Tibial artery (tissue), 4 donors: ENCODE data around the gene VILL.

ENCODE experiments used
- DNase-seq, 2 donors: peaks; one replicate each; pipeline ENCODE4 v3.0.0-alpha.2; 2019
- H3K27ac ChIP-seq, 2 donors: fragments of 200-600 bp; sonication (generic) in 1 of 2; 1 replicate in 1 of 2; 2 replicates in 1 of 2; pipeline ENCODE4 v1.5.1; 2018 to 2019; ENCODE audit warnings: mild to moderate bottlenecking in 1 of 2
- H3K27me3 ChIP-seq, 2 donors: fragments of 200-600 bp; sonication (generic) in 1 of 2; one replicate each; pipeline versions ENCODE4 v1.5.1 to v1.6.0; 2016 to 2019
- H3K36me3 ChIP-seq, 3 donors: fragments of 200-600 bp; sonication (generic) in 2 of 3; one replicate each; pipeline ENCODE4 v1.5.1; 2016 to 2019; ENCODE audit warnings: mild to moderate bottlenecking in 2 of 3
- H3K4me1 ChIP-seq, 4 donors: fragments of 200-600 bp; sonication (generic) in 2 of 4; 1 replicate in 3 of 4; 2 replicates in 1 of 4; pipeline ENCODE4 v1.5.1; 2016 to 2019
- H3K4me3 ChIP-seq, 2 donors: fragments of 200-600 bp; sonication (generic) in 1 of 2; 1 replicate in 1 of 2; 2 replicates in 1 of 2; pipeline ENCODE4 v1.5.1; 2018 to 2019; ENCODE audit warnings: mild to moderate bottlenecking in 2 of 2
- H3K9me3 ChIP-seq, 3 donors: fragments of 200-600 bp; sonication (generic) in 1 of 3; one replicate each; pipeline ENCODE4 v1.5.1; 2016 to 2019
- intact Hi-C: fragments of 100-400 bp; cut with DNase I; formaldehyde crosslinking; loops from one replicate; pipeline ENCODE4 v1.15.0; 2023; ENCODE audit warnings: low total_unique reads
- TF ChIP-seq, protein P1 (sequence below), 2 experiments: fragments of 200-600 bp in 1 of 2; fragments of 450-650 bp in 1 of 2; IDR thresholded peaks; one replicate each; pipeline ENCODE4 v1.5.1; 2017 to 2019; ENCODE audit warnings: antibody characterized with exemption in 2 of 2, mild to moderate bottlenecking in 1 of 2, moderate library complexity in 1 of 2

Gene VILL

DNA sequence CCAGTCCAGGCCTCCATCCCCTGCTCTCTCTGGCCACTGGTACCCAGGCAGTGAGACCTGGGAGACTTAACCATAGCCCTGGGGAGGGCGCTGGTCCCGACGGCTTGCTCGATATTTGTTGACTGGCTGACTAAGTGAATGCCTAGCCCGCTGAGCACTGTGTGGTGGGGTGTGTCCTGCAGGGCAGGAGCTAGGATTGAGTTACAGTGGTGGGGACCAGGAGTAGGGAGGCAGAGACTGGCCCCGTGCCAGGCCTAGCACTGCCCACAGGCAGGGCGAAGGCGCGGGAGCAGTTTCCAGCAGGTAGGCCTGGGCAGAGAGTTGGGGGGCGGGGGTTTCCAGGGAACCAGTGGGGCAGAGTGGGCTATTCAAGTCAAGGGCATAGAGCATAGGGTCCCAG is at the start of gene VILL:
Gene VILL (plus strand): TSS at position 260 of the 400 bp plus-strand sequence. CDS start 2,887 bp downstream, outside the sequence.
- intact Hi-C loops: no loop called here
- no peaks in the 10 kb centered on the region for H3K36me3 ChIP-seq
- peaks cover 0 to 17% (median 6%) of the 10 kb centered on the region in 4 donors for H3K4me1 ChIP-seq
- H3K4me3 ChIP-seq: no peak within 1 kb of the TSS
- peak in 1 of 2 donors; percentile 65 for DNase-seq
- no peaks in the 10 kb centered on the region for H3K27me3 ChIP-seq
- H3K9me3 ChIP-seq: no peaks in the 10 kb centered on the region
- TF ChIP-seq, protein P1, sequence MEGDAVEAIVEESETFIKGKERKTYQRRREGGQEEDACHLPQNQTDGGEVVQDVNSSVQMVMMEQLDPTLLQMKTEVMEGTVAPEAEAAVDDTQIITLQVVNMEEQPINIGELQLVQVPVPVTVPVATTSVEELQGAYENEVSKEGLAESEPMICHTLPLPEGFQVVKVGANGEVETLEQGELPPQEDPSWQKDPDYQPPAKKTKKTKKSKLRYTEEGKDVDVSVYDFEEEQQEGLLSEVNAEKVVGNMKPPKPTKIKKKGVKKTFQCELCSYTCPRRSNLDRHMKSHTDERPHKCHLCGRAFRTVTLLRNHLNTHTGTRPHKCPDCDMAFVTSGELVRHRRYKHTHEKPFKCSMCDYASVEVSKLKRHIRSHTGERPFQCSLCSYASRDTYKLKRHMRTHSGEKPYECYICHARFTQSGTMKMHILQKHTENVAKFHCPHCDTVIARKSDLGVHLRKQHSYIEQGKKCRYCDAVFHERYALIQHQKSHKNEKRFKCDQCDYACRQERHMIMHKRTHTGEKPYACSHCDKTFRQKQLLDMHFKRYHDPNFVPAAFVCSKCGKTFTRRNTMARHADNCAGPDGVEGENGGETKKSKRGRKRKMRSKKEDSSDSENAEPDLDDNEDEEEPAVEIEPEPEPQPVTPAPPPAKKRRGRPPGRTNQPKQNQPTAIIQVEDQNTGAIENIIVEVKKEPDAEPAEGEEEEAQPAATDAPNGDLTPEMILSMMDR (IDR thresholded peaks at IDR 0.05): no peak
- no peak within 1 kb of the TSS for H3K27ac ChIP-seq

DNA sequence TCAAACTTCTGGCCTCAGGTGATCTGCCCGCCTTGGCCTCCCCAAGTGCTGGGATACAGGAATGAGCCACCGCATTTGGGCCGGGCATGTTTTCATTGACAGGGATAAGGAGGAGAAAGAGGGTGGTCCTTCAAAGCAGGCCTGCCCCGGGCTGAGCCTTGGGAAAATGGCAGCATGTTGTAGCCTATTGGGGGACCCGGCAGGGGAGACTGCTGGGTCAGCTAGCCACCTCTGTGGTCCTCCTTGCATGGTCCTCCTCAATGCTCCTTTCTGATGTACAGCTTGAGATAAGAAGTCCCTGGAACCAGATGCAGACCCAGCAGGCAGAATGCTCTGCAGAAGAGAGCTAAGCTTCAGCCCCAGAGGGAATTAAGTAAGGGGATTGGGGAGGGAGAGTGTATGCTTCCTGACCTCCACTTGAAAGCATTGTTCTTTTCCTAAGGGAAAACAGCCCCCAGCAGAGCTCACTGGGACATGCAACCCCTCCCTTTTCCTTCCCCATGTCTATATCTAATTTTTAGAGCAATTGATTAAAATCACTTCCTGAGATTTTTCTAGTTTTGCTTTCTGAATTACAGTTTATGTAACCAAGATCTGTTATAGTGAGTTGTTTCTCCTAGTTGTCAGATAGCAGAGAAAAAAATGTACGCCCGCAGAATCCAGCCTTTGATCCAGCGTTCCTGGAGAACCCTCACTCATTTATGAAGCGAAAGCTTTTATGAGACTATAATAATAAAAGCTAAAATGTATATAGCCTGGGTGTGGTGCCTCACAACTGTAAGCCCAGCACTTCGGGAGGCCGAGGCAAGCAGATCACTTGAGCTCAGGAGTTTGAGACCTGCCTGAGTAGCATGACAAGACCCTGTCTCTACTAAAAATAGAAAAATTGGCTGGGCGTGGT is 48.7 kb upstream of the VILL start:
- intact Hi-C loops: no loop called here
- Histone ChIP-seq H3K27ac (peak overlapping the region; percentile 35 to 50), H3K4me1 (peaks cover 0 to 96% (median 63%) of the 10 kb centered on the region in 4 donors), H3K4me3 (no peak overlapping the region), H3K36me3 (no peaks in the 10 kb centered on the region), H3K9me3 (no peaks in the 10 kb centered on the region), H3K27me3 (no peaks in the 10 kb centered on the region)
- TF ChIP-seq, protein P1 (IDR thresholded peaks at IDR 0.05): no peak
- no peak for DNase-seq

DNA sequence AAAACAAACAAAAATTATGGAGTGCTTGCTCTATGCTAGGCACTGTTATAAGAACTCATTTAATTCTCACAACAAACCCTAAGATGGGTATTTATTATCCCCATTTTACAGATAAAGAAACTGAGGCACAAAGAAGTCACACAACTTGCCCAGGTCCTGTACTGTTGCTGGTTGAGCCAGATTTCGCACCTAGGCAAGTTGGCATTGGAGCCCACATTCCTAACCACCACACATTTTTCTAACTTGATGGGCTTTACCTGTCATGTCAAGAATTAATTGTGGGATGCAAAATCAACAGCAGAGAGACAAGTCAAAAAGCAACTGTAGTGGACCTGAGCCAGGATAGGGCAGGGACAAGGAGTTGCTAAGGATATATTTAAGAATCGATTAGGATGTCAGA is 47.9 kb upstream of the VILL start:
- H3K27me3 ChIP-seq: no peaks in the 10 kb centered on the region
- H3K9me3 ChIP-seq: no peaks in the 10 kb centered on the region
- H3K27ac ChIP-seq: peak overlapping the region; percentile 35 to 50
- TF ChIP-seq, protein P1 (IDR thresholded peaks at IDR 0.05): no peak
- intact Hi-C loops: no loop called here
- H3K36me3 ChIP-seq: no peaks in the 10 kb centered on the region
- H3K4me1 ChIP-seq: peaks cover 0 to 93% (median 58%) of the 10 kb centered on the region in 4 donors
- no peak overlapping the region for H3K4me3 ChIP-seq
- no peak for DNase-seq

DNA sequence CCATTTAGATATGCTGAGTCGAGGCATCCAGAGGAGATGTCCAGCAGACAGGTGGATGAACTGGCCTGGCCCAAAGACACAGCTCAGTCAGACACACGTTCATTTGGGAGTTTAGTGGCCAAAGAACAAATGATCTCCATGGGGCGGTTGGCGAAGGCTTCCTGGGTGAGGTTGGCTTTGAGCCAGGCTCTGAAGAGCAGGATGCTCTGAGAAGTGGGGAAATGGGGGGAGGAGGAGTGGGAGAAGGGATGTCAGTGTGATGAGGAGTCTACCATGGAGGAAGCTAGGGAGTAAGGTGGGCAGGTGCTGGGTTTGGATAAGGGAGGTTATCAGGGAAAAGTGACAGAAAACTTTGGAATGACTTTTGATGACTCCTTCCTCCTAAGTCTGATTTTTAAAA is 47.5 kb upstream of the VILL start:
- peaks cover 0 to 88% (median 55%) of the 10 kb centered on the region in 4 donors for H3K4me1 ChIP-seq
- intact Hi-C loops: no loop called here
- H3K9me3 ChIP-seq: no peaks in the 10 kb centered on the region
- no peak for DNase-seq
- no peaks in the 10 kb centered on the region for H3K36me3 ChIP-seq
- H3K27me3 ChIP-seq: no peaks in the 10 kb centered on the region
- TF ChIP-seq, protein P1 (IDR thresholded peaks at IDR 0.05): no peak
- no peak overlapping the region for H3K27ac ChIP-seq
- no peak overlapping the region for H3K4me3 ChIP-seq

DNA sequence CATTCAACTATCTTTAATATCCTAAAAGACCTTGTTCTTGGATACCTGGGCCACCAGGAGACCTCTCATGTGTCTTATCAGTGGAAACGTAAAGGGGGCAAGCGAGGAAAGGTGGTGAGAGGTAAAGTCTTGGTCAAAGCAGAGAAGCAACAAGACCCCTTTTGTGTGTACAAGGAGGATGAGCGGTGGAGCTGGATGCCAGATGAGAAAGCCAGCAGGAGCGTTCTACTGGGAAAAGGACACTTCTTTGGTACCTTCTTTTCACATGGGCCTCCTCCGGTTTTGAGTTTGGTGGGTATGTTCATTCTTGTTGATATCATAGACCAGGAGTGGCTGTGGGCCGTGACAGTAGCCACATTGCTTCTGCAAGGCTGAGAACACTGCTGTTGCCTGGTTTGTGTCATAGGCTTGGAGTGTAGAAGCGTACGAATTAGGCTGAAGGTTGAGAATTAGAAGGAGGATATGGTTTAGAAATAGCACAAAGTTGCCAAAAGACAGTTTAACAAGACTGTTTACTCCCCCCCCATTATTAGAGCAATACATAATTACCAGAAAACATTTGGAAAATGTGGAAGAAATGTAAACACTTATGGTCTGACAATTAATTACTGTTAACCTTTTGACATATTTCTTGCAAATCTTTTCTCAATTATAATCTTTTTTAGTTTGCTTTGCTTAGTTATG is 46.8 kb upstream of the VILL start:
- intact Hi-C loops: no loop called here
- H3K36me3 ChIP-seq: no peaks in the 10 kb centered on the region
- no peak overlapping the region for H3K4me3 ChIP-seq
- H3K4me1 ChIP-seq: peaks cover 0 to 82% (median 53%) of the 10 kb centered on the region in 4 donors
- peak overlapping the region; percentile 60 to 61 for H3K27ac ChIP-seq
- DNase-seq: no peak
- H3K9me3 ChIP-seq: no peaks in the 10 kb centered on the region
- TF ChIP-seq, protein P1 (IDR thresholded peaks at IDR 0.05): no peak
- H3K27me3 ChIP-seq: no peaks in the 10 kb centered on the region
